NCI-H1930 (cell line): ENCODE results near the gene INSM2.

ENCODE experiments used
- DNase-seq, 2 experiments: peaks; one replicate each; lab custom pipeline; 2025; lab: John Stamatoyannopoulos, UW

Gene INSM2

GRCh38 chr14:35533357-35534207 lies at the start of gene INSM2:
INSM2 (plus strand) TSS chr14:35534164; CDS start chr14:35534253, 89 bp downstream.
- DNase-seq = peak; percentile 84 to 88

- DNase-seq = no peak
Measured at GRCh38 chr14:35492569-35493014, 41.4 kb upstream of the INSM2 start.

GRCh38 chr14:35495278-35495677 lies 38.7 kb upstream of the INSM2 start:
- no peak for DNase-seq

- DNase-seq = no peak
Measured at GRCh38 chr14:35499180-35499579, 34.8 kb upstream of the INSM2 start.

- peak; percentile 11 to 39 for DNase-seq
Measured at GRCh38 chr14:35503646-35504045, 30.3 kb upstream of the INSM2 start.

GRCh38 chr14:35504260-35504659 lies 29.7 kb upstream of the INSM2 start:
- no peak for DNase-seq

- DNase-seq = no peak
Measured at GRCh38 chr14:35506461-35506860, 27.5 kb upstream of the INSM2 start.

- DNase-seq = no peak
Measured at GRCh38 chr14:35506927-35507326, 27.0 kb upstream of the INSM2 start.

- no peak for DNase-seq
Measured at GRCh38 chr14:35509846-35510245, 24.1 kb upstream of the INSM2 start.

GRCh38 chr14:35512765-35513164 lies 21.2 kb upstream of the INSM2 start:
- no peak for DNase-seq

GRCh38 chr14:35515916-35516315 lies 18.0 kb upstream of the INSM2 start:
- no peak for DNase-seq

- no peak for DNase-seq
Measured at GRCh38 chr14:35519986-35520385, 14.0 kb upstream of the INSM2 start.

- DNase-seq = no peak
Measured at GRCh38 chr14:35525695-35526094, 8.3 kb upstream of the INSM2 start.

- no peak for DNase-seq
Measured at GRCh38 chr14:35526962-35527361, 7.0 kb upstream of the INSM2 start.

GRCh38 chr14:35531960-35532747 lies 1.8 kb upstream of the INSM2 start:
- no peak for DNase-seq

- no peak for DNase-seq
Measured at GRCh38 chr14:35532783-35533356, 1.1 kb upstream of the INSM2 start.

GRCh38 chr14:35534208-35534872 lies 376 bp downstream of the INSM2 start:
- DNase-seq = peak in 1 of 2 experiments; percentile 20

- no peak for DNase-seq
Measured at GRCh38 chr14:35534873-35535482, 1.0 kb downstream of the INSM2 start.

- no peak for DNase-seq
Measured at GRCh38 chr14:35535483-35536112, 1.6 kb downstream of the INSM2 start.

- no peak for DNase-seq
Measured at GRCh38 chr14:35539969-35540368, 6.0 kb downstream of the INSM2 start.

- DNase-seq = no peak
Measured at GRCh38 chr14:35543006-35543405, 9.0 kb downstream of the INSM2 start.
